Measurements from ENCODE around the gene BACH2.
"Not testable (repeated sequence)": the region's sequence is repeated elsewhere in the genome, so short reads cannot be mapped to it uniquely, and the experiment has no call there.

Gene BACH2

GRCh38 chr6:90131614-90132423 is 164.8 kb downstream of the BACH2 start:
- no peak for TF ChIP-seq JUND (IDR thresholded peaks at IDR 0.05; ENCODE audit: low read depth)
- in situ Hi-C loops (cut with HindIII; ENCODE audit: low pct_unique_long_range_greater_than_20kb, low sequenced_read_pairs): no loop called here
- DNase-seq (ENCODE audit: low read depth in 1 of 2, low spot score in 1 of 2): no peak

- in situ Hi-C loops (cut with HindIII; ENCODE audit: low pct_unique_long_range_greater_than_20kb, low sequenced_read_pairs): no loop called here
- no peak for TF ChIP-seq JUND (IDR thresholded peaks at IDR 0.05; ENCODE audit: low read depth)
- no peak for DNase-seq (ENCODE audit: low read depth in 1 of 2, low spot score in 1 of 2)
Observed at GRCh38 chr6:90131125-90131524, 165.5 kb downstream of the BACH2 start.

GRCh38 chr6:90128687-90129086 is 168.0 kb downstream of the BACH2 start:
- in situ Hi-C loops (cut with HindIII; ENCODE audit: low pct_unique_long_range_greater_than_20kb, low sequenced_read_pairs); DNase-seq (ENCODE audit: low read depth in 1 of 2, low spot score in 1 of 2): not testable (repeated sequence)

- TF ChIP-seq JUND (IDR thresholded peaks at IDR 0.05; ENCODE audit: low read depth): no peak
- DNase-seq (ENCODE audit: low read depth in 1 of 2, low spot score in 1 of 2): no peak
- in situ Hi-C loops (cut with HindIII; ENCODE audit: low pct_unique_long_range_greater_than_20kb, low sequenced_read_pairs): no loop called here
Observed at GRCh38 chr6:90127595-90127994, 169.0 kb downstream of the BACH2 start.

- in situ Hi-C loops (cut with HindIII; ENCODE audit: low pct_unique_long_range_greater_than_20kb, low sequenced_read_pairs): no loop called here
- DNase-seq (ENCODE audit: low read depth in 1 of 2, low spot score in 1 of 2): no peak
Observed at GRCh38 chr6:90126839-90127238, 169.8 kb downstream of the BACH2 start.

GRCh38 chr6:90126181-90126580 is 170.5 kb downstream of the BACH2 start:
- no peak for DNase-seq (ENCODE audit: low read depth in 1 of 2, low spot score in 1 of 2)
- no peak for TF ChIP-seq JUND (IDR thresholded peaks at IDR 0.05; ENCODE audit: low read depth)
- in situ Hi-C loops (cut with HindIII; ENCODE audit: low pct_unique_long_range_greater_than_20kb, low sequenced_read_pairs): no loop called here

More at GRCh38 chr6:90126839-90127238, 169.8 kb downstream of the BACH2 start:
- no peak for TF ChIP-seq JUND (IDR thresholded peaks at IDR 0.05; ENCODE audit: low read depth)

- no peak for TF ChIP-seq JUND (IDR thresholded peaks at IDR 0.05; ENCODE audit: low read depth)
- in situ Hi-C loops (cut with HindIII; ENCODE audit: low pct_unique_long_range_greater_than_20kb, low sequenced_read_pairs): no loop called here
- DNase-seq (ENCODE audit: low read depth in 1 of 2, low spot score in 1 of 2): no peak
Observed at GRCh38 chr6:90124874-90125510, 171.7 kb downstream of the BACH2 start.

- TF ChIP-seq JUND (IDR thresholded peaks at IDR 0.05; ENCODE audit: low read depth): no peak
- no peak for DNase-seq (ENCODE audit: low read depth in 1 of 2, low spot score in 1 of 2)
- in situ Hi-C loops (cut with HindIII; ENCODE audit: low pct_unique_long_range_greater_than_20kb, low sequenced_read_pairs): no loop called here
Observed at GRCh38 chr6:90123831-90124230, 172.8 kb downstream of the BACH2 start.

- no peak for DNase-seq (ENCODE audit: low read depth in 1 of 2, low spot score in 1 of 2)
- no peak for TF ChIP-seq JUND (IDR thresholded peaks at IDR 0.05; ENCODE audit: low read depth)
- in situ Hi-C loops (cut with HindIII; ENCODE audit: low pct_unique_long_range_greater_than_20kb, low sequenced_read_pairs): no loop called here
Observed at GRCh38 chr6:90121982-90122381, 174.7 kb downstream of the BACH2 start.

GRCh38 chr6:90120327-90120726 is 176.3 kb downstream of the BACH2 start:
- no peak for TF ChIP-seq JUND (IDR thresholded peaks at IDR 0.05; ENCODE audit: low read depth)
- no peak for DNase-seq (ENCODE audit: low read depth in 1 of 2, low spot score in 1 of 2)
- in situ Hi-C loops (cut with HindIII; ENCODE audit: low pct_unique_long_range_greater_than_20kb, low sequenced_read_pairs): no loop called here

GRCh38 chr6:90119618-90120017 is 177.0 kb downstream of the BACH2 start:
- no peak for TF ChIP-seq JUND (IDR thresholded peaks at IDR 0.05; ENCODE audit: low read depth)
- no peak for DNase-seq (ENCODE audit: low read depth in 1 of 2, low spot score in 1 of 2)
- in situ Hi-C loops (cut with HindIII; ENCODE audit: low pct_unique_long_range_greater_than_20kb, low sequenced_read_pairs): no loop called here

- DNase-seq (ENCODE audit: low read depth in 1 of 2, low spot score in 1 of 2): no peak
- no peak for TF ChIP-seq JUND (IDR thresholded peaks at IDR 0.05; ENCODE audit: low read depth)
- in situ Hi-C loops (cut with HindIII; ENCODE audit: low pct_unique_long_range_greater_than_20kb, low sequenced_read_pairs): no loop called here
Observed at GRCh38 chr6:90118581-90118980, 178.1 kb downstream of the BACH2 start.

GRCh38 chr6:90118069-90118468 is 178.6 kb downstream of the BACH2 start:
- in situ Hi-C loops (cut with HindIII; ENCODE audit: low pct_unique_long_range_greater_than_20kb, low sequenced_read_pairs): no loop called here
- DNase-seq (ENCODE audit: low read depth in 1 of 2, low spot score in 1 of 2): no peak
- TF ChIP-seq JUND (IDR thresholded peaks at IDR 0.05; ENCODE audit: low read depth): no peak

GRCh38 chr6:90116126-90116525 is 180.5 kb downstream of the BACH2 start:
- in situ Hi-C loops (cut with HindIII; ENCODE audit: low pct_unique_long_range_greater_than_20kb, low sequenced_read_pairs); DNase-seq (ENCODE audit: low read depth in 1 of 2, low spot score in 1 of 2): not testable (repeated sequence)

Data from T47D (cell line).